Endodermal cell (in vitro differentiated cells): Measurements from ENCODE around the gene TTC21A. TPM values are rescaled to one million over a fixed set of nuclear protein-coding genes. Genes with fewer than 3 reads are reported as not detected.
A peak's percentile ranks its signal among the peaks of the same experiment; 100 is the strongest.

Experiments used
- DNase-seq: peaks from one replicate; pipeline ENCODE4 v3.0.0-alpha.2; 2017
- H3K27ac ChIP-seq: 2 replicates; pipeline ENCODE4 v1.5.1; 2013; ENCODE audit warnings: mild to moderate bottlenecking, low read depth, low read length, moderate library complexity
- H3K27me3 ChIP-seq: 2 replicates; pipeline ENCODE4 v1.6.1; 2013; ENCODE audit warnings: mild to moderate bottlenecking, low read length, moderate library complexity; ENCODE audit not compliant: insufficient read depth, control insufficient read depth, poor library complexity, severe bottlenecking
- H3K36me3 ChIP-seq: 2 replicates; pipeline ENCODE4 v1.7.0; 2013; ENCODE audit warnings: mild to moderate bottlenecking, low read length, moderate library complexity; ENCODE audit not compliant: control insufficient read depth, insufficient read depth
- H3K4me1 ChIP-seq: one replicate; pipeline ENCODE4 v1.7.0; 2013; ENCODE audit warnings: low read length; ENCODE audit not compliant: control insufficient read depth, insufficient read depth
- H3K4me3 ChIP-seq: 2 replicates; pipeline ENCODE4 v1.5.1; 2013; ENCODE audit warnings: mild to moderate bottlenecking, low read length, moderate library complexity
- H3K9ac ChIP-seq: 2 replicates; pipeline ENCODE4 v1.6.1; 2013; ENCODE audit warnings: mild to moderate bottlenecking, low read length, moderate library complexity; ENCODE audit not compliant: poor library complexity, severe bottlenecking; ENCODE audit errors: extremely low read depth
- H3K9me3 ChIP-seq: 2 replicates; pipeline ENCODE4 v1.6.1; 2013; ENCODE audit warnings: mild to moderate bottlenecking, low read length, moderate library complexity; ENCODE audit not compliant: control insufficient read depth
- H3K27ac Mint-ChIP-seq: 2 replicates; pipeline ENCODE4 v1.8.0; 2020; ENCODE audit warnings: mixed read lengths
- H3K27me3 Mint-ChIP-seq: 2 replicates; pipeline ENCODE4 v1.8.0; 2021; ENCODE audit warnings: mild to moderate bottlenecking, mixed read lengths; ENCODE audit not compliant: insufficient read depth
- H3K36me3 Mint-ChIP-seq: 2 replicates; pipeline ENCODE4 v1.8.0; 2020; ENCODE audit warnings: low read depth, mixed read lengths
- H3K4me1 Mint-ChIP-seq: 2 replicates; pipeline ENCODE4 v1.8.0; 2020; ENCODE audit warnings: mixed read lengths
- H3K4me3 Mint-ChIP-seq: 2 replicates; pipeline ENCODE4 v1.8.0; 2020; ENCODE audit warnings: mild to moderate bottlenecking, moderate library complexity, mixed read lengths
- H3K9me3 Mint-ChIP-seq: 2 replicates; pipeline ENCODE4 v1.8.0; 2020; ENCODE audit warnings: mild to moderate bottlenecking, mixed read lengths
- WGBS, 2 experiments: methylation state at CpG; one replicate each; pipeline versions ENCODE4 v1.1.5 to v1.1.7; 2013; ENCODE audit warnings: missing lambda C conversion rate in 2 of 2, mixed read lengths in 1 of 2; ENCODE audit not compliant: insufficient coverage in 1 of 2, insufficient read length in 1 of 2; 5-methylcytosine and 5-hydroxymethylcytosine counted together
- total RNA-seq, 2 donors: library from RNA; stranded (reverse); fragmentation: NEBNext Ultra II Directional in 1 of 2; extraction: Animal tissue kit (Norgen Biotek cat#: 25700) in 1 of 2; gene quantifications; 2 replicates in 1 of 2; 3 replicates in 1 of 2; pipeline ENCODE4 v1.2.1, GENCODE V29; 2021
- TF ChIP-seq, protein P1 (sequence below): fragments of 200-600 bp; sonication (generic); conservative IDR thresholded peaks from 2 replicates; pipeline ENCODE4 v1.5.0; 2021; ENCODE audit warnings: antibody characterized with exemption, mild to moderate bottlenecking

TTC21A gene
- total RNA-seq, 2 donors from 2014 or later = 5.7 to 5.8 TPM

GRCh38 chr3:39149059-39149455, 41.6 kb downstream of the TTC21A start:
- H3K9me3 Mint-ChIP-seq = no peaks in the 10 kb centered on the region
- no peaks in the 10 kb centered on the region for H3K27me3 Mint-ChIP-seq
- H3K36me3 ChIP-seq = peaks cover 37% of the 10 kb centered on the region
- no peak overlapping the region for H3K27ac ChIP-seq
- TF ChIP-seq, protein P1, sequence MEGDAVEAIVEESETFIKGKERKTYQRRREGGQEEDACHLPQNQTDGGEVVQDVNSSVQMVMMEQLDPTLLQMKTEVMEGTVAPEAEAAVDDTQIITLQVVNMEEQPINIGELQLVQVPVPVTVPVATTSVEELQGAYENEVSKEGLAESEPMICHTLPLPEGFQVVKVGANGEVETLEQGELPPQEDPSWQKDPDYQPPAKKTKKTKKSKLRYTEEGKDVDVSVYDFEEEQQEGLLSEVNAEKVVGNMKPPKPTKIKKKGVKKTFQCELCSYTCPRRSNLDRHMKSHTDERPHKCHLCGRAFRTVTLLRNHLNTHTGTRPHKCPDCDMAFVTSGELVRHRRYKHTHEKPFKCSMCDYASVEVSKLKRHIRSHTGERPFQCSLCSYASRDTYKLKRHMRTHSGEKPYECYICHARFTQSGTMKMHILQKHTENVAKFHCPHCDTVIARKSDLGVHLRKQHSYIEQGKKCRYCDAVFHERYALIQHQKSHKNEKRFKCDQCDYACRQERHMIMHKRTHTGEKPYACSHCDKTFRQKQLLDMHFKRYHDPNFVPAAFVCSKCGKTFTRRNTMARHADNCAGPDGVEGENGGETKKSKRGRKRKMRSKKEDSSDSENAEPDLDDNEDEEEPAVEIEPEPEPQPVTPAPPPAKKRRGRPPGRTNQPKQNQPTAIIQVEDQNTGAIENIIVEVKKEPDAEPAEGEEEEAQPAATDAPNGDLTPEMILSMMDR = no peak
- H3K9ac ChIP-seq = peak overlapping the region; percentile 96
- H3K36me3 Mint-ChIP-seq = peaks cover 25% of the 10 kb centered on the region
- 72 to 78% methylated on average over 2 to 4 of the region's 4 CpGs for WGBS, 2 experiments
- peak overlapping the region; percentile 90 for H3K4me3 ChIP-seq
- peaks cover 34% of the 10 kb centered on the region for H3K4me1 ChIP-seq
- DNase-seq = no peak
- H3K27me3 ChIP-seq = no peaks in the 10 kb centered on the region
- peaks cover 59% of the 10 kb centered on the region for H3K4me1 Mint-ChIP-seq
- H3K9me3 ChIP-seq = no peaks in the 10 kb centered on the region
- peak overlapping the region; percentile 98 for H3K27ac Mint-ChIP-seq
- H3K4me3 Mint-ChIP-seq = peak overlapping the region; percentile 84

GRCh38 chr3:39149498-39150147, 42.1 kb downstream of the TTC21A start:
- H3K9me3 ChIP-seq = no peaks in the 10 kb centered on the region
- Mint-ChIP-seq H3K4me3 (peak overlapping the region; percentile 84), H3K4me1 (peaks cover 64% of the 10 kb centered on the region), H3K9me3 (no peaks in the 10 kb centered on the region), H3K27ac (peak overlapping the region; percentile 98), H3K36me3 (peaks cover 21% of the 10 kb centered on the region), H3K27me3 (no peaks in the 10 kb centered on the region)
- H3K36me3 ChIP-seq = peaks cover 32% of the 10 kb centered on the region
- TF ChIP-seq, protein P1 = no peak
- 82 to 92% methylated on average over 2 to 3 of the region's 3 CpGs for WGBS, 2 experiments
- no peaks in the 10 kb centered on the region for H3K27me3 ChIP-seq
- peak overlapping the region; percentile 96 for H3K9ac ChIP-seq
- H3K4me1 ChIP-seq = peaks cover 38% of the 10 kb centered on the region
- H3K27ac ChIP-seq = no peak overlapping the region
- peak; percentile 61 for DNase-seq
- peak overlapping the region; percentile 90 for H3K4me3 ChIP-seq

DNA sequence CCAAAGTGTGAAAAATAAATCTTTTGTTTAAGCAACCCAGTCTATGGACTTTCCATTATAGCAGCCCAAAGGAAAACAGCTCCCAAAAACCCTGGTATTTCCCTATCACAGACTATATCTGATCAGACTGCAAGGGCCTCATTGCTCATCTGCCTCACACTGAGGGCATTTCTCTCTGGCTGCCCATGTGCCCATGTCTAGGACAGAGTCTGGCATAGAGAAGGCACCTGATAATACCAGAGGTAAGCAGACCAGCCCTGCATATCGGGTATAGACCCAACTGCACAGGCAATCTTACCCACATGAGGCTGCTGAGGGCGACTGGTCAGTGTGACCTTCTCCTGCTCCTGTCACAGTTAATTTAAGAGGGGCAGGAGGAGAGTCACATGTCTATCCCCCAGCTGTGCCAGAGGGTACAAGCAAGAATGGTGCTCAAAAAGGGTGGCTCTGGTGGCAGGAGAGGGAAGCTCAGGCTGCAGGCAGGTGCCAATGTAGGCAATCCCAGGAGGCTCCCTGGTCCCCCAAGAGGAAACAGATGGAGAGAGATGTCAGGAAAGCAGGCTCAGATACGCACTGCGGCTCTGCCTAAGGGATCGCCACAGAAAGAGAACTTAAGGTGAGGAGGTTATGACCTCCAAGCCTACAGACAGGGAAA, 42.8 kb downstream of the TTC21A start:
- Mint-ChIP-seq H3K36me3 (peaks cover 16% of the 10 kb centered on the region), H3K27ac (peak overlapping the region; percentile 98), H3K9me3 (no peaks in the 10 kb centered on the region), H3K27me3 (no peaks in the 10 kb centered on the region), H3K4me1 (peaks cover 69% of the 10 kb centered on the region), H3K4me3 (peak overlapping the region; percentile 84)
- Histone ChIP-seq H3K36me3 (peaks cover 25% of the 10 kb centered on the region), H3K9me3 (no peaks in the 10 kb centered on the region), H3K27ac (peak overlapping the region; percentile 96), H3K9ac (peak overlapping the region; percentile 96), H3K27me3 (no peaks in the 10 kb centered on the region), H3K4me3 (peak overlapping the region; percentile 90), H3K4me1 (peaks cover 40% of the 10 kb centered on the region)
- TF ChIP-seq, protein P1 = peak; percentile 55
- DNase-seq = no peak
- 62 to 65% methylated on average over 5 of the region's 5 CpGs for WGBS, 2 experiments
